Raji (cell line): ENCODE results near the gene SKOR1.

ENCODE experiments used
- POLR2A ChIP-seq: IDR thresholded peaks from 2 replicates; pipeline ENCODE4 v1.6.1; 2011; ENCODE audit warnings: low read depth, low read length, control low read depth; ENCODE audit not compliant: insufficient read depth

Gene SKOR1

DNA sequence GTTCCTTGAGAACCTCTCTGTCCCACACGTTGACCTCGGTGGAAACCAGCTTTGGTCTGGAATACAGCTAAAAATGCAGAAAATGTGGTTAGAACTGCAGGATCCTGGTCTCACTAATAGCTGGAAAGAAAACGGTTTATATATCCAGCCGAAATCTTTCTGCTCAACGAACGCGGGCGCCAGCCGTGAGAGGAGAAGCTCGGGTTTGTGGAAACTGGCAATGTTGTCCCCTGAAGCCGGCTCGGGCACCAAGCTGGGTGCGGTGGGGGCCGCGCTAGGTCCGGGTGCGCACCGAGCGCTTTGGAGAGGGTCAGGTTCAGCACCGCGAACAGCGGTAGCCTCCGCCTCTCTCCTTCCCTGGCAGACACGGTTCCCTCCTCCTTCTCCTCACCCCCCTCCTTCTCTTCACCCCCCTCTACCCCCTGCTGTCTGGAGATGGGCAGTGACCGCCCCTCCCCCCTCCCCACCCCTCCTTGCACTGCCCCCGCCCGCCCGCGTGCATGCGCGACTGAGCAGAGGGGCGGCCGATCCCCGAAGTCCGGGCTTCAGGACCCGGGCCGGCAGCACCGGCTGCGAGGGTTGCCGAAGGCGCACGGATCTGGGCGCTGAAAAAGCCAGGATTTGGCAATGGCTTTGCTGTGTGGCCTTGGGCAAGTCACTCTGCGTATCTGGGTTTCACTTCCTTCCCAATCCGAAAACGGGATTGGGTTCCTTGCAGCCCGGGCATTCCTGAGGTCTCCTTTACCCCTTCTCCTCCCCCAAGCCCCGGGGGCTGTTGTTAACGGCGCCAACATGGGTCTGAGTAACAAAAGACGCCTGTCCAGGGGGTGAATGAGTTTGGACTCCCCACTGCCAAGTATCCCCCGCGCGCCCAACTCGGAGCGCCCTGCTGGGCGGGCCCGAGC is at the start of gene SKOR1:
TSS of gene SKOR1 (plus strand) at position 534 of the 905 bp plus-strand sequence. CDS start at position 628, 94 bp downstream.
- no peak for TF ChIP-seq POLR2A

DNA sequence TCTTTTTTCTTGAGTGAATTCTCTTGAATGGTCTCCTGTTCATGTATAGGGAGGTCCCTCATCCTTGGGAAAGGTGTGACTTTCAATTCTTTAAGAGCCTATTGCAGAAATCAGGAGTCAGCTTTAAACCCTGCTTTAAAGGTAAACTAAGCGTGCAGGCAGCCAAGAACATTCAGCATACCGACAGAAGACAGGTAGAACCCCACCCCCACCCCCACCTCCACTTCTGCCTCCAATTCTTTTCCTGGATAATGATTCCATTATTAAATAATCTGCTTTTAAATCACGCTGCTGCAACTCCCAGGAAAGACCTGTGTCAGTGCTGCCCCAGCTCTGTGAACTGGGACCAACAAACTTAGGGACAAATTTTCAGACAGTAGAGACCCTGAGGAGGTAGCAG is 49.3 kb upstream of the SKOR1 start:
- TF ChIP-seq POLR2A, result no peak

DNA sequence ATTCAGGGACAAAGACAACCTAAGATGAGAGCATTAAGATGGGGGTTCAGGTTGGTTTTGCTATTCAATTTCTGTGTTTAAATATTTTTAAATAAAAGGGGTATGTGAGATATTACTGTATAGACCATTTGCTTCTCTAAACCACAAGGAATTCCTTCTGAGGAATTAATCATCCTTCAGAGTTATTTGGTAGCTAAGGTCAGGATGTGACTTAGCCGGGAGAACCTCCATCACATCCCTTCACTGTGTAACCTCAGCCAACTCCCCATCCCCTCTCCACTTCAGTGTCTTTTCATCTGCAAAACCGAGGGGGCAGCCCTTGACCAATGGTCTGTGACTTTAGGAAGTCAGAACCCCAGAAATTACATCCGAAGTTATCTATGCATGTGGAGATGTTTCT is 48.7 kb upstream of the SKOR1 start:
- TF ChIP-seq POLR2A, result no peak

- no peak for TF ChIP-seq POLR2A
These were observed 48.2 kb upstream of the SKOR1 start for GRCh38 chr15:67777071-67777470.

DNA sequence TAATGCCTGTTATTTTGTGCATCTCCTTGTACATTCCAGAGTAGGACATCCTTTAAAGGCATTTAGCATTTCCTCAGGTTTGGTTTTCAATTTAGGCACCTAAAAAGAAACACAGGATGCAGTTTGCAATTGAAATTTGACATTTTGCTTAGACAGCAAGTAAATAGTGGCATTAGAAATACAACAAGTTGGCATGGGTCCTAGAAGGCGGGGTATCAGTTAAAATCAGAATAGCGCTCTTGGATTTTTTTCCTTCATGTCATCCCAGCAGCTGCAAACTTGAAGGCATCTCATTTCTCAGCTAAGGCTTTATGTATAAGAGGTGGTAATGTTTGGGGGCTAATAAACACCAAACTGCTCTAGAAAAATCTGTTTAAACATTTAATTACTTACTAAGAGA is 47.5 kb upstream of the SKOR1 start:
- no peak for TF ChIP-seq POLR2A

GRCh38 chr15:67778968-67779548 is 46.3 kb upstream of the SKOR1 start:
- no peak for TF ChIP-seq POLR2A

DNA sequence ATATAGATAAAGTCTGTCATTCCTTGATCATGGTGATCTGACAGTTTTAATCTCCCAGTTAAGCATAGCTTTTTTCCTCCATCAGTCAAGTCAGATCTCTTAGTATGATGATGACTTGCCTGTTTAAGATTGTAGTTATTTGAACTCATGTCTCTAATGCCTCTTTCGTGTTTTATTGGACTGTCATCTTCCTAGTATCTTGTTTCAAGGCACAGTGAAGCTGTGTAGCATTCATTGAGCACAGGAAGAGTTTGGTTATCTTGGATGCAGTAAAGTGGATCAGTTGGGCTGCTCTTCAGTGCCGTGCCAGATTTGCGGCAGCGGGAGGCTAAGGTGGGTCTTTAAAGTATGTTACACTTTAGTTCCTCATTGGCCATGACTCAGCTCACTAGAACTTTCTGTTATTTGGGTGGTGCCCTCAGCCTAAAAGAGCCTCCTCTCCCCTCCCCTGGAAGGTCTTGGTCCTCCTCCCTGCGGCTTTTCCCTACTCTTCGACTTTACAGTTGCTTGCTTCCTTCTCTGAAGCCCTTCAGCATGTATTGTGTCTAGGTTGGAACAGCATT is 45.7 kb upstream of the SKOR1 start:
- TF ChIP-seq POLR2A, result no peak

DNA sequence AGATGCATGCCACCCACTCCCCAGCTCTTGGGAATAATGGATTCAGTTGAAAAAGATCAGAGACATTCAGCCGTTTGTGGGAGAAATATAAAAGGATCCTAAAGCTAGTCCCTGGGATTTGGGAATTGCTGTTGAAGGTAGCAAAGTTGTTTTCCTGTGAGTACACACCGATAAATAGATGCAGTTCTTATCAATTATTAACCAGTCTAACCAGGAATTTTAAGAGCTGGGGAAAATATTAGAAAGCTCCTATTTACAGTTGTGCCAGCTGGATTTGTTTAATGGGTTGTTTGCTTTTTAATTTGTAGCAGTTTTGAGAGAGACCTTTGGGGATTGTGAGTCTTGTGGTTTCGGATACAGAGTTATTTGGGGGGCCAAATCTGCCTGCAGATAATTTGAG is 44.2 kb upstream of the SKOR1 start:
- no peak for TF ChIP-seq POLR2A

DNA sequence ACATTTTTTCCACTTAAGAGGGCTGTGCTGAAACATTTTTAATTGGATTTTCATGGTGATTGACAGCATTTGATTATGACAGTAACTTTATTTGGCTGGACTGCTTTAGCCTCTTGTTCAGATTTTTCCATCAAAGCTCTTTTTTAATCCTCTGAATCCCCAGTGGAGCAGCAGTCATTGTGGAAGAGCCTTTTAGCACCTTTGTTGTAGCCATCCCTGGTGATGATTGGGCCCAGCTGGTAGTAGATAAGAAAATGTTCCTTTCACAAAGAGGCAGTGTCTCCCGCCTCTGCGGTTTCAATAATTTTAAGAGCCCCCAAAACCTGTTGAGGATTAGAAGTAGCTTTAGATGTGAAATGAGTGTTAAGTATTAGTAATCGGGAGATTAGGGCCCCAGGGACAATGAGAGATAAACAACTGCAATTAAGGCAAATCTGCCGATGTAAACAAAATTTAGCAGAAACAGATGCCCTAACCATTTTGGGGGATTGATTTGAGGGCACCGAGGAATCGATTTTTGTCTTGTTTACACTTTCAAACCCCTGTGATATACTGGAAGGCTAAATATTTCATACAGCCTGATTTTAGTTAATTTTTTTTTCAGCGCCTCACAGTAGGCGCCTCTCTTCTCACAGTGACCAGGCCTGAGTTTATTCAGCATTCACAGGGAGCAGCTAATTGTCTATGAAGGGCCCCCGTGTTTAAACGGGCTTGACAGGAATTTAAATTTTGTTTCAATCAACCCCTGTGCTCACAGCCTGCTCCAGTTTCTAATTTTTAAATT is 43.2 kb upstream of the SKOR1 start:
- TF ChIP-seq POLR2A, result no peak

GRCh38 chr15:67782691-67782991 is 42.7 kb upstream of the SKOR1 start:
- no peak for TF ChIP-seq POLR2A

DNA sequence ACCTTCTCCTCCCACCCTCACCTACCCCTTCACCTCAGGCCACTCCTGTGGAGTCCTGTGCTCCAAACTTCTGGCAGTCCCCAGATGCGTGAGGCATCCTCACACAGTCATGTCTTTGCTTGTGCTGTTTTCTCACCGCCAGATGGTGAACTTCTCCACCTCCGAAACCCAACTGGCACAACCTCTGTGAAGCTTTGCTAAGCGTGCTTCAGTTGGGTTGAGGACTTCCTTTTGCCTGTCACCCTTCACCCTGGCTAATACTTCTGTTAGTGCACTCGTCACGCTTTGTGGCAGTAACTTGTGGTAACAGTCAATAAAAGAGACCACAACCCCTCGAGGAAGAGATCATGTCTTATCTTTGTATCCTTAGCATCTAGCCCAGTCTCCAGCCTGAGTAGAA is 42.0 kb upstream of the SKOR1 start:
- TF ChIP-seq POLR2A, result peak; percentile 50

DNA sequence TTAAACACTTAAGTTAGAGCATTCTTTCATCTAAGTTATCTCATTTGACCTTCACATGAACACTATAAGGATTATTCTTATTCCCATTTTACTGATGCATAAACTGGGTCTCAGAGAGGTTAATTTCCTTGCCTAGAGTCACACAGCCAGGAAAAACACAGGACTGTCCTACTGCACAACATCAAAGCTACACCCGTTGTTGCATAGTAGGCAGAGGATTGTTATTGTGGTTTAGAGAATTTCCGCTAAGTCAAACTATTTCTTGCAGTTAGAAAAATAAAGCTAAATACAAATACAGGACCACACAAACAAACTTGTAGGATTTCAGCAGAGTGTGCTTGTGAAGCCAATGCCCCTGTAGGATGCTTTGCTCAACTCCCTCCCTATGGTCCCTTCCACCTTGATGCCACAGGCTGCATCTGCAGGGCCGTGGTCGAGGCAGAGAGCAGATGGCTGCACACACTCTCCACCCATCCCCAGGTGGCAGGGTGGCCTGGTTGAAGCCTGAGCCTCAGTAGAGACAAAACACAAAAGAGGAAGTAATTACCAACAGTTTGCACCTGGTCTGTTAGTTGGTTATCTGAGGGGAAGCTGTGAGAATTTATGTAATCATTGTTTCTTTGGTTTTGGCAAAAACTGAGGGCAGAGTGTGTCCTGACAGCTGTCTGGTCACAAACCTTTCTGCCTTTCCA is 41.1 kb upstream of the SKOR1 start:
- peak; percentile 39; the same call in 1 of the 2 replicates for TF ChIP-seq POLR2A

GRCh38 chr15:67784856-67785430 is 40.4 kb upstream of the SKOR1 start:
- no peak for TF ChIP-seq POLR2A

- no peak for TF ChIP-seq POLR2A
These were observed 39.9 kb upstream of the SKOR1 start for GRCh38 chr15:67785431-67785830.

DNA sequence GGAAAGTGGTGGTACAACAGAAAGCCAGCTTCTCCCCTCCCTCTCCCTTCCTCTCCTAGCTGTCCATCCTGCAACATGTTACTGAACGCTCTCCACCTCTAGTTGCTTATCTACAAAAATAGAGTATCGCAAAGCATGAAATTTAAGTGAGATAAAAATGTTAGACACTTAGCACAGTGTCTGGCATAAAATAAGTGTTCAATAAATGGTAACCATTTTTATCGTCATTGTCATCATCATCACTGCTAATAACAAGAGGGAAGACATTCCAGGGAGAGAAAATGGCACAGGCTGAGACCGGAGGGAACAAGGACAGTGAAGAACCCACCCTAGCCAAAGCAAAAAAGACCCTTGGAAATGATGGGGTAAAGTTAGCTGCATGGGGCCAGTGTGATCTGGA is 38.7 kb upstream of the SKOR1 start:
- no peak for TF ChIP-seq POLR2A
